Liver (tissue), 3 donors: Measurements from ENCODE around the gene TJAP1.

ENCODE experiments used
- CTCF ChIP-seq: fragments of 150-350 bp; IDR thresholded peaks from 2 replicates; pipeline ENCODE4 v1.5.1; 2017; ENCODE audit warnings: improper control_type of control experiment, low read depth, low read length; ENCODE audit not compliant: missing input control
- EGR1 ChIP-seq, 2 donors: IDR thresholded peaks; 2 replicates each; pipeline ENCODE4 v1.6.1; 2016 to 2018; ENCODE audit warnings: antibody characterized with exemption in 2 of 2, low read depth in 2 of 2
- JUND ChIP-seq, 2 donors: IDR thresholded peaks; 2 replicates each; pipeline ENCODE4 v1.6.1; 2016; ENCODE audit warnings: antibody characterized with exemption in 2 of 2
- RAD21 ChIP-seq, 2 donors: IDR thresholded peaks; 2 replicates each; pipeline ENCODE4 v1.6.1; 2016; ENCODE audit warnings: antibody characterized with exemption in 2 of 2, mild to moderate bottlenecking in 2 of 2
- REST ChIP-seq: IDR thresholded peaks from 2 replicates; pipeline ENCODE4 v1.6.1; 2016; ENCODE audit warnings: antibody characterized with exemption, mild to moderate bottlenecking
- RXRA ChIP-seq, 2 donors: IDR thresholded peaks; 2 replicates each; pipeline ENCODE4 v1.6.1; 2017 to 2018; ENCODE audit warnings: antibody characterized with exemption in 2 of 2, mild to moderate bottlenecking in 1 of 2
- TAF1 ChIP-seq: conservative IDR thresholded peaks from 2 replicates; pipeline ENCODE4 v1.6.1; 2016; ENCODE audit warnings: antibody characterized with exemption, mild to moderate bottlenecking
- YY1 ChIP-seq: IDR thresholded peaks from 2 replicates; pipeline ENCODE4 v1.6.1; 2016; ENCODE audit warnings: antibody characterized with exemption, mild to moderate bottlenecking
- donor health status: healthy.
- donor health status: healthy.

DNA sequence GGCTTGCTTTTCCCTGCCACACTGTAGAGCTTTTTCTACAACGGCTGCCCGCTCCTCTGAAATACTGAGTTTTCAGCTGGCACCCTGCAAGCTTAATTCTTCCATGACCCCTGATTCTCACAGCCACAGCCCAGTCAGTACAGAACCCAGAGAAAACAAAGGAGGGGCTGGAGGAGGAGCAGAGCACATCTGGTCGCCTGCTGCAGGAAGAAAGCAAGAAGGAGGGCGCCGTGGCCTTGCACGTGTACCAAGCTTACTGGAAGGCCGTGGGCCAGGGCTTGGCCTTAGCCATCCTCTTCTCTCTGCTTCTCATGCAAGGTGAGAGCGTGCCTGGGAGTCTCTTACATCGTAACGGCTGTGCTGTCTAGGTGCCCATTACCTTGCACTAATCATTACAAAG lies 33.3 kb upstream of the TJAP1 start:
- TF ChIP-seq CTCF (no peak), JUND (IDR thresholded peaks at IDR 0.05) (no peak), RAD21 (IDR thresholded peaks at IDR 0.05) (no peak), TAF1 (no peak), YY1 (no peak), EGR1 (IDR thresholded peaks at IDR 0.05; ENCODE audit: low read depth in 2 of 2) (no peak), RXRA (IDR thresholded peaks at IDR 0.05) (no peak), REST (no peak)
